ENCODE results near the gene XXYLT1.
A peak's percentile ranks its signal among the peaks of the same experiment; 100 is the strongest.

Gene XXYLT1

GRCh38 chr3:195212749-195213375, 58.1 kb downstream of the XXYLT1 start:
- no peaks in the 10 kb centered on the region for H3K27me3 ChIP-seq
- intact Hi-C loops (cut with DNase I; ENCODE audit: low total_unique reads): no loop called here
- no peak overlapping the region for H3K27ac ChIP-seq
- no peak overlapping the region for H3K4me3 ChIP-seq
- no peaks in the 10 kb centered on the region for H3K9me3 ChIP-seq
- no peak for TF ChIP-seq CTCF (IDR thresholded peaks at IDR 0.05)
- peak in 1 of 2 donors; percentile 38 for DNase-seq
- H3K4me1 ChIP-seq: peaks cover 12 to 29% (median 24%) of the 10 kb centered on the region in 4 donors
- H3K36me3 ChIP-seq: no peaks in the 10 kb centered on the region

GRCh38 chr3:195212033-195212748, 58.8 kb downstream of the XXYLT1 start:
- peak in 1 of 2 donors; percentile 56 for DNase-seq
- H3K27ac ChIP-seq: no peak overlapping the region
- no peak overlapping the region for H3K4me3 ChIP-seq
- no peaks in the 10 kb centered on the region for H3K36me3 ChIP-seq
- no peaks in the 10 kb centered on the region for H3K27me3 ChIP-seq
- no peaks in the 10 kb centered on the region for H3K9me3 ChIP-seq
- TF ChIP-seq CTCF (IDR thresholded peaks at IDR 0.05): no peak
- H3K4me1 ChIP-seq: peaks cover 12 to 29% (median 24%) of the 10 kb centered on the region in 4 donors
- intact Hi-C loops (cut with DNase I; ENCODE audit: low total_unique reads): no loop called here

- Histone ChIP-seq H3K27me3 (no peaks in the 10 kb centered on the region), H3K9me3 (no peaks in the 10 kb centered on the region), H3K4me3 (peak overlapping the region in 1 of 2 donors; percentile 6), H3K27ac (peak overlapping the region; percentile 69 to 76), H3K36me3 (no peaks in the 10 kb centered on the region), H3K4me1 (peaks cover 12 to 30% (median 24%) of the 10 kb centered on the region in 4 donors)
- intact Hi-C loops (cut with DNase I; ENCODE audit: low total_unique reads): no loop called here
- DNase-seq: peak; percentile 52 to 76
- TF ChIP-seq CTCF (IDR thresholded peaks at IDR 0.05): no peak
Measured at GRCh38 chr3:195210266-195210973, 60.5 kb downstream of the XXYLT1 start.

- Histone ChIP-seq H3K4me1 (peaks cover 12 to 36% (median 30%) of the 10 kb centered on the region in 4 donors), H3K9me3 (no peaks in the 10 kb centered on the region), H3K4me3 (peak overlapping the region in 1 of 2 donors; percentile 6), H3K27me3 (no peaks in the 10 kb centered on the region), H3K36me3 (no peaks in the 10 kb centered on the region), H3K27ac (peak overlapping the region; percentile 69 to 76)
- DNase-seq: peak; percentile 53 to 80
- no peak for TF ChIP-seq CTCF (IDR thresholded peaks at IDR 0.05)
- intact Hi-C loops (cut with DNase I; ENCODE audit: low total_unique reads): no loop called here
Measured at GRCh38 chr3:195209847-195210265, 61.1 kb downstream of the XXYLT1 start.

- H3K27ac ChIP-seq: peak overlapping the region; percentile 69 to 76
- H3K36me3 ChIP-seq: no peaks in the 10 kb centered on the region
- intact Hi-C loops (cut with DNase I; ENCODE audit: low total_unique reads): no loop called here
- TF ChIP-seq CTCF (IDR thresholded peaks at IDR 0.05): no peak
- no peak for DNase-seq
- peaks cover 12 to 42% (median 35%) of the 10 kb centered on the region in 4 donors for H3K4me1 ChIP-seq
- H3K27me3 ChIP-seq: no peaks in the 10 kb centered on the region
- H3K4me3 ChIP-seq: peak overlapping the region in 1 of 2 donors; percentile 6
- H3K9me3 ChIP-seq: no peaks in the 10 kb centered on the region
Measured at GRCh38 chr3:195209083-195209846, 61.7 kb downstream of the XXYLT1 start.

All from tibial artery (tissue), 4 donors.